Right atrium auricular region (tissue), 2 donors: ENCODE data around the gene CPLX4. TPM values are rescaled to one million over a fixed set of nuclear protein-coding genes. Genes with fewer than 3 reads are reported as not detected.
A peak's percentile ranks its signal among the peaks of the same experiment; 100 is the strongest.

Source experiments
- DNase-seq: peaks from one replicate; pipeline ENCODE4 v3.0.0-alpha.2; 2019; ENCODE audit warnings: low spot score
- H3K27ac ChIP-seq, 2 donors: fragments of 200-600 bp; sonication (generic); 1 replicate in 1 of 2; 2 replicates in 1 of 2; pipeline ENCODE4 v1.5.1; 2016 to 2019
- H3K27me3 ChIP-seq, 2 donors: fragments of 200-600 bp; sonication (generic); one replicate each; pipeline versions ENCODE4 v1.5.1 to v1.6.0; 2017 to 2019
- H3K36me3 ChIP-seq: fragments of 200-600 bp; sonication (generic); one replicate; pipeline ENCODE4 v1.5.1; 2016
- H3K4me1 ChIP-seq, 2 donors: fragments of 200-600 bp; sonication (generic); one replicate each; pipeline versions ENCODE4 v1.5.1 to v1.6.0; 2017 to 2019
- H3K4me3 ChIP-seq, 2 donors: fragments of 200-600 bp; sonication (generic); 1 replicate in 1 of 2; 2 replicates in 1 of 2; pipeline ENCODE4 v1.5.1; 2017 to 2019; ENCODE audit warnings: mild to moderate bottlenecking in 1 of 2, moderate library complexity in 1 of 2
- H3K9me3 ChIP-seq, 2 donors: fragments of 200-600 bp; sonication (generic); one replicate each; pipeline ENCODE4 v1.5.1; 2019
- total RNA-seq, 2 donors: library from RNA; depleted of rRNA; stranded (reverse); fragments of >200 nt; gene quantifications; one replicate each; pipeline ENCODE4 v1.1.0, GENCODE V29; 2016
- TF ChIP-seq, protein P1 (sequence below), 2 donors: fragments of 200-600 bp; sonication (generic); IDR thresholded peaks; one replicate each; pipeline ENCODE4 v1.5.1; 2019; ENCODE audit warnings: antibody characterized with exemption in 2 of 2

Gene CPLX4
- total RNA-seq, 2 donors from 2014 or later = not detected

DNA sequence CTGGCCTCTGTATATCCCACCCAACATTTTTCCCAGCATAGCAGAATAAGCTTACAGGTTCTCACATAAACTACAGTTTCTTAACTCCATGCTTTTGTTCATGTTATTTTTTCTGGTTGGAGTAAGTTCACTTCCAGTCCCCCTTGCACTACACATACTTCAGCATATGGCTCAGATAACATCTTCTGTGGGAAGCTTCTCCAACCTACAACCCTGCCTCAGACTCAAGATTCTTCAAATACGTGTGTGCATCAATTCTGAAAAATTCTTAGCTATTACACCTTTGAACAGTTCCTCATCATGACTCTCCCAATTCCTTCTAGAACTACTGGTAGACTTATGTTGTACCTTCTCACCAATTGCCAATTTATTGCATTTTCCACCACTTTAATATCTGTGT lies 7.5 kb upstream of the CPLX4 start:
- Histone ChIP-seq H3K9me3 (no peaks in the 10 kb centered on the region), H3K27ac (no peak overlapping the region), H3K27me3 (no peaks in the 10 kb centered on the region), H3K36me3 (peaks cover 42% of the 10 kb centered on the region), H3K4me1 (no peaks in the 10 kb centered on the region), H3K4me3 (no peak overlapping the region)
- DNase-seq = no peak
- TF ChIP-seq, protein P1, sequence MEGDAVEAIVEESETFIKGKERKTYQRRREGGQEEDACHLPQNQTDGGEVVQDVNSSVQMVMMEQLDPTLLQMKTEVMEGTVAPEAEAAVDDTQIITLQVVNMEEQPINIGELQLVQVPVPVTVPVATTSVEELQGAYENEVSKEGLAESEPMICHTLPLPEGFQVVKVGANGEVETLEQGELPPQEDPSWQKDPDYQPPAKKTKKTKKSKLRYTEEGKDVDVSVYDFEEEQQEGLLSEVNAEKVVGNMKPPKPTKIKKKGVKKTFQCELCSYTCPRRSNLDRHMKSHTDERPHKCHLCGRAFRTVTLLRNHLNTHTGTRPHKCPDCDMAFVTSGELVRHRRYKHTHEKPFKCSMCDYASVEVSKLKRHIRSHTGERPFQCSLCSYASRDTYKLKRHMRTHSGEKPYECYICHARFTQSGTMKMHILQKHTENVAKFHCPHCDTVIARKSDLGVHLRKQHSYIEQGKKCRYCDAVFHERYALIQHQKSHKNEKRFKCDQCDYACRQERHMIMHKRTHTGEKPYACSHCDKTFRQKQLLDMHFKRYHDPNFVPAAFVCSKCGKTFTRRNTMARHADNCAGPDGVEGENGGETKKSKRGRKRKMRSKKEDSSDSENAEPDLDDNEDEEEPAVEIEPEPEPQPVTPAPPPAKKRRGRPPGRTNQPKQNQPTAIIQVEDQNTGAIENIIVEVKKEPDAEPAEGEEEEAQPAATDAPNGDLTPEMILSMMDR (IDR thresholded peaks at IDR 0.05) = no peak

DNA sequence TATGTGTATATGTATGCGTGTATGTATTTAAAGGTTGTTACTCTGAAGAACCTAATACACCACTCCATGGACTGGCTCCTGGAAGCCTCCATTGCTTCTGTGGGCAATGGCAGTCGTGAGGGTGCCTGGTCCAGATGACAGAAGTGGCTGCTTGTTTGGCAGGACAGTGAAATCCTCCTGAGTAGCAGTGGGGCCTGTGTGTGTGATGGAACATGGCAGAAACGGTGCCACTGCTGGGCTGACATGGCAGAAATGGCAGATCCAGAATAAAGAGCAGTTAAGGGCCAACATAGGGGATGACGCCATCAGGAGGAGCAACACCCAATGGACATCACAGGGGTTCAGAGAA lies 6.1 kb upstream of the CPLX4 start:
- Histone ChIP-seq H3K9me3 (no peaks in the 10 kb centered on the region), H3K4me1 (no peaks in the 10 kb centered on the region), H3K27ac (no peak overlapping the region), H3K4me3 (no peak overlapping the region), H3K36me3 (peaks cover 29% of the 10 kb centered on the region), H3K27me3 (no peaks in the 10 kb centered on the region)
- TF ChIP-seq, protein P1 (IDR thresholded peaks at IDR 0.05) = no peak
- DNase-seq = no peak

DNA sequence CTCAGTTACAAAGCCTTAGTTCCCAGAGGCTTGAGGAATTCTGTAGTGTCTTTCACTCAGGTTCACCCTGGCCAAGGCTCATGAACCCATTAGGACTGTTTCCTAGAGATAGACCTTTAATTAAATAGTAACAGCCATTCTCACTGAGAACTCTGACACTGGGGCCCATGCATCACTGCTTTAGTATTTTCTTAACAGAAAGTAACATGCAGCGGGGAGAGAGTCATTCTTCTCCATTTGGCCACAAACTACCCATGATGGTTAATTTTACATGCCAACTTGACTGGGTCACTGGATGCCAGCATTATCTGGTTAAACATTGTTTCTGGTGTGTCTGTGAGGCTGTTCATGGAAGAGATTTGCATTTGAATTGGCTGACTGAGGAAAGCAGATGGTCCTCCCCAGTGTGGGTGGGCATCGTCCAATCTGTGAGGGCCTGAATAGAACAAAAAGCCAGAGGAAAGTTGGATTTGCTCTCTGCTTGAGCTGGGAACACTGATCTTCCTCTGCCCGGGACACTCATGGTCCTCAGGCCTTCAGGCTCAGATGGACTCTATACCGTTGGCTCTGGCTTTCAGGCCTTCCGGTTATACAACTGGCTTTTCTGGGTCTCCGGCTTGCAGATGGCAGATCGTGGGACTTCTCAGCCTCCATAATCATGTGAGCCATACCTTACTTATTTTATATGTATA lies 5.6 kb upstream of the CPLX4 start:
- no peak overlapping the region for H3K27ac ChIP-seq
- DNase-seq = no peak
- no peaks in the 10 kb centered on the region for H3K9me3 ChIP-seq
- H3K36me3 ChIP-seq = peaks cover 23% of the 10 kb centered on the region
- H3K27me3 ChIP-seq = no peaks in the 10 kb centered on the region
- TF ChIP-seq, protein P1 (IDR thresholded peaks at IDR 0.05) = no peak
- H3K4me1 ChIP-seq = no peaks in the 10 kb centered on the region
- H3K4me3 ChIP-seq = no peak overlapping the region

DNA sequence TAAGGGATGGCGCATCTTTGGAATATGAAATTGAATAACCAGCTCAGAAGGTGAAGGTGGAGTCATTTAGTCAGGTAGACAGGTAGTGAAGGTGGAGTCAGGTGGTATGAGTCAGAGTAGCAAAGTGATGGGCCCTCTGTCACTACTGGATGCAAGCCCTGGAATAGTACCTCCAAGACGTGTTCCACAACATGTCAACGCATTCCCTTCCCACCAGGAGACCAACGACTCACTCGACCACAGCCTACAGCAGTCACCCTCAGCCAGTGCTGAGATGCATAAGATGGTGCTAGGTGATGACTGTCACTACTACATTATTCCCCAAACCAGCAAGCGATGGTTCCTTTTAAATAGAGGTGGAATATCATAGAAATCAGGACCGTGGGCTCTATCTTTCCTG lies 6.8 kb downstream of the CPLX4 start:
- no peak for DNase-seq
- H3K4me3 ChIP-seq = no peak overlapping the region
- H3K9me3 ChIP-seq = no peaks in the 10 kb centered on the region
- no peak overlapping the region for H3K27ac ChIP-seq
- no peaks in the 10 kb centered on the region for H3K27me3 ChIP-seq
- TF ChIP-seq, protein P1 (IDR thresholded peaks at IDR 0.05) = no peak
- H3K36me3 ChIP-seq = no peaks in the 10 kb centered on the region
- peaks cover 0 to 6% of the 10 kb centered on the region in 2 donors for H3K4me1 ChIP-seq

DNA sequence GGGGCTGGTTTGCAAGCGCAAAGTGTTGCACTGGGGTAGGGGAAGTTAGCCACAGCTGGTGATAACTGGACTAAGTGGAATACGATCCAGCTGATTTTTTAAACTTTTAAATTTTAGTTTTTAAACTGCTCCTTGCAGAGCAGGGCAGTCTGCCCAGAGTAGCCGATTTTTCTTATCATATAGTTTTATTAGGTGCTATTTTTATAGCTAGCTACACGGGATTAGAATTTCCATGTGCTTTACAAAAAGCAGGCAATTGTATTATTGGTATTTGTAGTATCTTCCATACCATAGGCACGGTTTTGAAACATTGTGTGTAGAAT lies 9.6 kb downstream of the CPLX4 start:
- Histone ChIP-seq H3K4me3 (peak overlapping the region in 1 of 2 donors; percentile 31), H3K27me3 (no peaks in the 10 kb centered on the region), H3K36me3 (no peaks in the 10 kb centered on the region), H3K9me3 (no peaks in the 10 kb centered on the region), H3K4me1 (peaks cover 0 to 6% of the 10 kb centered on the region in 2 donors), H3K27ac (no peak overlapping the region)
- TF ChIP-seq, protein P1 (IDR thresholded peaks at IDR 0.05) = no peak
- no peak for DNase-seq
